ENCODE measurements around the gene CPXM2.

DNA sequence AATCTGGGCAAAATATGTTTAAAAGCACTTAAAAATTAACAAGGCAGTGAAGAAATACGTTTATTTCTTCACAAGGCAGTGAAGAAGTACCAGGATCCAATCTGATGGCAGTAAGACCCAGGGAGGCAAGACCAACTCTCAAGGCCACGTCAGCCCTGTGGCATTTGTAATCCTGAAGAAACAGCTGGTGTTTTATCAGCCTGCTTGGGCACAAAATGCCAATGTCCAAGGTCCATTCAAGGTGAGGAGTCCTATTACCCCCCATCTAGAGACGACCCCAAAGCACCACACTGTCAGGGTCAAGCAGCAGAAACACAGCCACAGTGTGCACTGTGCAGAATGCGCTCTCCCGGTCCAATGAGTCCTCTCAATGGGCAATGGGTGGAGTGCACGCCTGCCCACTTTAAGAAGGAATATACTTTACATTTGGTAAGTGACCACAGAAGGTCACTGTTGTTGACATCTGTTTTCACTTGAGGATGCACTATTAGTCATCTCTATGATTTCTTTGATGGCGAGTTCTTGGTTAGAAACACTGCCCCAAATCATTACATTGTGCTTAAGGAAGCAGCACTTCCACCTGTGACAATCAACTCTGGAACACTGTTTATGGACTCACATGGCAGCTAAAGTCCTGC lies 12.8 kb downstream of the CPXM2 start:
- no peak for TF ChIP-seq RXRA (IDR thresholded peaks at IDR 0.05; ENCODE audit: borderline replicate concordance, low read depth)
- no peak for TF ChIP-seq SMC3 (IDR thresholded peaks at IDR 0.05; ENCODE audit: low read depth, low read length)
- no peak for TF ChIP-seq FOXJ3 (CRISPR knock-in tag; IDR thresholded peaks at IDR 0.05)
- TF ChIP-seq RCOR1 (IDR thresholded peaks at IDR 0.05; ENCODE audit: low read length) = no peak
- TF ChIP-seq, protein P1, sequence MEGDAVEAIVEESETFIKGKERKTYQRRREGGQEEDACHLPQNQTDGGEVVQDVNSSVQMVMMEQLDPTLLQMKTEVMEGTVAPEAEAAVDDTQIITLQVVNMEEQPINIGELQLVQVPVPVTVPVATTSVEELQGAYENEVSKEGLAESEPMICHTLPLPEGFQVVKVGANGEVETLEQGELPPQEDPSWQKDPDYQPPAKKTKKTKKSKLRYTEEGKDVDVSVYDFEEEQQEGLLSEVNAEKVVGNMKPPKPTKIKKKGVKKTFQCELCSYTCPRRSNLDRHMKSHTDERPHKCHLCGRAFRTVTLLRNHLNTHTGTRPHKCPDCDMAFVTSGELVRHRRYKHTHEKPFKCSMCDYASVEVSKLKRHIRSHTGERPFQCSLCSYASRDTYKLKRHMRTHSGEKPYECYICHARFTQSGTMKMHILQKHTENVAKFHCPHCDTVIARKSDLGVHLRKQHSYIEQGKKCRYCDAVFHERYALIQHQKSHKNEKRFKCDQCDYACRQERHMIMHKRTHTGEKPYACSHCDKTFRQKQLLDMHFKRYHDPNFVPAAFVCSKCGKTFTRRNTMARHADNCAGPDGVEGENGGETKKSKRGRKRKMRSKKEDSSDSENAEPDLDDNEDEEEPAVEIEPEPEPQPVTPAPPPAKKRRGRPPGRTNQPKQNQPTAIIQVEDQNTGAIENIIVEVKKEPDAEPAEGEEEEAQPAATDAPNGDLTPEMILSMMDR (IDR thresholded peaks at IDR 0.05) = no peak
- no peak for TF ChIP-seq EP300 (IDR thresholded peaks at IDR 0.05; ENCODE audit: borderline replicate concordance in 1 of 2, low read depth in 1 of 2, low read length in 1 of 2)
- TF ChIP-seq FOXM1 (IDR thresholded peaks at IDR 0.05; ENCODE audit: low read depth) = no peak
- TF ChIP-seq, protein P2, sequence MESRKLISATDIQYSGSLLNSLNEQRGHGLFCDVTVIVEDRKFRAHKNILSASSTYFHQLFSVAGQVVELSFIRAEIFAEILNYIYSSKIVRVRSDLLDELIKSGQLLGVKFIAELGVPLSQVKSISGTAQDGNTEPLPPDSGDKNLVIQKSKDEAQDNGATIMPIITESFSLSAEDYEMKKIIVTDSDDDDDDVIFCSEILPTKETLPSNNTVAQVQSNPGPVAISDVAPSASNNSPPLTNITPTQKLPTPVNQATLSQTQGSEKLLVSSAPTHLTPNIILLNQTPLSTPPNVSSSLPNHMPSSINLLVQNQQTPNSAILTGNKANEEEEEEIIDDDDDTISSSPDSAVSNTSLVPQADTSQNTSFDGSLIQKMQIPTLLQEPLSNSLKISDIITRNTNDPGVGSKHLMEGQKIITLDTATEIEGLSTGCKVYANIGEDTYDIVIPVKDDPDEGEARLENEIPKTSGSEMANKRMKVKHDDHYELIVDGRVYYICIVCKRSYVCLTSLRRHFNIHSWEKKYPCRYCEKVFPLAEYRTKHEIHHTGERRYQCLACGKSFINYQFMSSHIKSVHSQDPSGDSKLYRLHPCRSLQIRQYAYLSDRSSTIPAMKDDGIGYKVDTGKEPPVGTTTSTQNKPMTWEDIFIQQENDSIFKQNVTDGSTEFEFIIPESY (IDR thresholded peaks at IDR 0.05; ENCODE audit: borderline replicate concordance, low read depth) = no peak
- TF ChIP-seq, protein P3, sequence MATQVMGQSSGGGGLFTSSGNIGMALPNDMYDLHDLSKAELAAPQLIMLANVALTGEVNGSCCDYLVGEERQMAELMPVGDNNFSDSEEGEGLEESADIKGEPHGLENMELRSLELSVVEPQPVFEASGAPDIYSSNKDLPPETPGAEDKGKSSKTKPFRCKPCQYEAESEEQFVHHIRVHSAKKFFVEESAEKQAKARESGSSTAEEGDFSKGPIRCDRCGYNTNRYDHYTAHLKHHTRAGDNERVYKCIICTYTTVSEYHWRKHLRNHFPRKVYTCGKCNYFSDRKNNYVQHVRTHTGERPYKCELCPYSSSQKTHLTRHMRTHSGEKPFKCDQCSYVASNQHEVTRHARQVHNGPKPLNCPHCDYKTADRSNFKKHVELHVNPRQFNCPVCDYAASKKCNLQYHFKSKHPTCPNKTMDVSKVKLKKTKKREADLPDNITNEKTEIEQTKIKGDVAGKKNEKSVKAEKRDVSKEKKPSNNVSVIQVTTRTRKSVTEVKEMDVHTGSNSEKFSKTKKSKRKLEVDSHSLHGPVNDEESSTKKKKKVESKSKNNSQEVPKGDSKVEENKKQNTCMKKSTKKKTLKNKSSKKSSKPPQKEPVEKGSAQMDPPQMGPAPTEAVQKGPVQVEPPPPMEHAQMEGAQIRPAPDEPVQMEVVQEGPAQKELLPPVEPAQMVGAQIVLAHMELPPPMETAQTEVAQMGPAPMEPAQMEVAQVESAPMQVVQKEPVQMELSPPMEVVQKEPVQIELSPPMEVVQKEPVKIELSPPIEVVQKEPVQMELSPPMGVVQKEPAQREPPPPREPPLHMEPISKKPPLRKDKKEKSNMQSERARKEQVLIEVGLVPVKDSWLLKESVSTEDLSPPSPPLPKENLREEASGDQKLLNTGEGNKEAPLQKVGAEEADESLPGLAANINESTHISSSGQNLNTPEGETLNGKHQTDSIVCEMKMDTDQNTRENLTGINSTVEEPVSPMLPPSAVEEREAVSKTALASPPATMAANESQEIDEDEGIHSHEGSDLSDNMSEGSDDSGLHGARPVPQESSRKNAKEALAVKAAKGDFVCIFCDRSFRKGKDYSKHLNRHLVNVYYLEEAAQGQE (IDR thresholded peaks at IDR 0.05; ENCODE audit: low read depth, low read length) = no peak
- TF ChIP-seq MEF2A (IDR thresholded peaks at IDR 0.05; ENCODE audit: borderline replicate concordance, low read depth) = no peak
- TF ChIP-seq JUND (IDR thresholded peaks at IDR 0.05) = no peak
- TF ChIP-seq RAD21 (IDR thresholded peaks at IDR 0.05; ENCODE audit: low read length) = no peak
- no peak for TF ChIP-seq TCF12 (IDR thresholded peaks at IDR 0.05)

Data from SK-N-SH (cell line).